Activated naive CD8-positive, alpha-beta T cell treated with anti-CD3 and anti-CD28 coated beads, Interleukin-2, amount 10 ng/mL, durations not matched to agents 7 days and 5 days (primary cell): ENCODE results near the gene C4B. TPM values are rescaled to one million over a fixed set of nuclear protein-coding genes. Genes with fewer than 3 reads are reported as not detected.

ENCODE experiments used
- ATAC-seq: fragments of 150-1000 bp; cut with Tn5 transposase; one replicate; pipeline ENCODE4 v1.10.0; 2021; ENCODE audit warnings: low read depth, moderate library complexity
- POLR2A ChIA-PET: fragments of 350-600 bp; sonication (Branson Sonifier 250); formaldehyde crosslinking; loops from one replicate; lab custom pipeline; 2021; ENCODE audit warnings: antibody characterized with exemption; lab: Charles Lee
- DNase-seq: peaks from one replicate; pipeline ENCODE4 v3.0.0; 2021
- H3K27ac Mint-ChIP-seq: one replicate; pipeline ENCODE4 v1.8.0; 2022; ENCODE audit warnings: mild to moderate bottlenecking, mixed read lengths
- H3K27me3 Mint-ChIP-seq: one replicate; pipeline ENCODE4 v1.8.0; 2022; ENCODE audit warnings: mild to moderate bottlenecking, moderate library complexity, mixed read lengths
- H3K36me3 Mint-ChIP-seq: one replicate; pipeline ENCODE4 v1.8.0; 2021; ENCODE audit warnings: mild to moderate bottlenecking, mixed read lengths
- H3K4me1 Mint-ChIP-seq: one replicate; pipeline ENCODE4 v1.8.0; 2021; ENCODE audit warnings: mixed read lengths
- H3K4me3 Mint-ChIP-seq: one replicate; pipeline ENCODE4 v1.8.0; 2022; ENCODE audit warnings: mild to moderate bottlenecking, moderate library complexity, mixed read lengths
- H3K9me3 Mint-ChIP-seq: one replicate; pipeline ENCODE4 v1.8.0; 2021; ENCODE audit warnings: mixed read lengths
- total RNA-seq, 2 experiments: library from RNA; stranded (reverse); gene quantifications; one replicate each; pipeline ENCODE4 v1.2.3, GENCODE V29; 2021

The C4B gene
- total RNA-seq, 2 experiments from 2014 or later: 4.1 to 5.7 TPM

DNA sequence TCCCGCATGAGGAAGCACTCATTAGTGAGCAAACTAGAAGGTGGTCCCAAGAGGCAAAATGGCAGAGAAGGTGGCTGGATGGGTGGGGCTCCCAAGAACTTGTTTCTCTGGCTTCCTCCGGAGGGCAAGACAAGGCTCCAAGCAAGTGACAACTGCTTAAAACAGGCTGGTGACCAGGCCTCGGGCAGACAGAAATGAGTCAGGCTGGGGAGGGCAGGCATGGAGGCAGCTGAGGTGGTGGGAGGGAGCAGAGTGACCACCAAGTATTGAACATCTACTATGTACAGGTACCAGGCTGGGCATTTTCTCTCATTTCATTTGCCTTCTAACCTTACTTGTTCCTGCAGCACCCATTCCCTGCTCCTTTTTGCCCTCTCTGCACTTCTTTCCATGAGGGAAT, 61.2 kb downstream of the C4B start:
- POLR2A ChIA-PET: no interaction called here
- Mint-ChIP-seq H3K27ac (no peak overlapping the region), H3K4me3 (no peak overlapping the region), H3K36me3 (no peaks in the 10 kb centered on the region), H3K4me1 (no peaks in the 10 kb centered on the region), H3K9me3 (no peaks in the 10 kb centered on the region), H3K27me3 (no peaks in the 10 kb centered on the region)
- ATAC-seq: no peak
- no peak for DNase-seq

DNA sequence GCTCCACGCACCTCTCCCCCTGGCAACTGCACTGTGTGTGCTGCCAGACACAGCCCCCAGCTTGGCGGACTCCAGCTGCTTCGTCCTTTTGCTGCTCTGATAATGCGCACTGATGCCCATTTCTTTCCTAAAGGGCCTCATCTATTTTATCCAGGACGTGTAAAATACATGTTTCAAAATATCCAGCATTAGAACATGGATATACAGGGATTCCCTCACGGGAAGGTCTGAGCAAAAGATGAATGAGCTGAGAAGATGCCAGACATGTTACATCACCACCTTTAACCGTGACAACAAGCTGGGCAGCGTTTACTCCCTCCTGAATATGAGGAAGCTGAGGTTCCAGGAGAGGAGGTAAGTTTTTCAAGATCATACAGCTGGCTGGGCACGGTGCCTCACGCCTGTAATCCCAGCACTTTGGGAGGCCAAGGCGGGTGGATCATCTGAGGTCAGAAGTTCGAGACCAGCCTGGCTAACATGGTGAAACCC, 61.8 kb downstream of the C4B start:
- Mint-ChIP-seq H3K27me3 (no peaks in the 10 kb centered on the region), H3K27ac (no peak overlapping the region), H3K36me3 (no peaks in the 10 kb centered on the region), H3K9me3 (no peaks in the 10 kb centered on the region), H3K4me3 (no peak overlapping the region), H3K4me1 (no peaks in the 10 kb centered on the region)
- POLR2A ChIA-PET: no interaction called here
- DNase-seq: no peak
- ATAC-seq: no peak

DNA sequence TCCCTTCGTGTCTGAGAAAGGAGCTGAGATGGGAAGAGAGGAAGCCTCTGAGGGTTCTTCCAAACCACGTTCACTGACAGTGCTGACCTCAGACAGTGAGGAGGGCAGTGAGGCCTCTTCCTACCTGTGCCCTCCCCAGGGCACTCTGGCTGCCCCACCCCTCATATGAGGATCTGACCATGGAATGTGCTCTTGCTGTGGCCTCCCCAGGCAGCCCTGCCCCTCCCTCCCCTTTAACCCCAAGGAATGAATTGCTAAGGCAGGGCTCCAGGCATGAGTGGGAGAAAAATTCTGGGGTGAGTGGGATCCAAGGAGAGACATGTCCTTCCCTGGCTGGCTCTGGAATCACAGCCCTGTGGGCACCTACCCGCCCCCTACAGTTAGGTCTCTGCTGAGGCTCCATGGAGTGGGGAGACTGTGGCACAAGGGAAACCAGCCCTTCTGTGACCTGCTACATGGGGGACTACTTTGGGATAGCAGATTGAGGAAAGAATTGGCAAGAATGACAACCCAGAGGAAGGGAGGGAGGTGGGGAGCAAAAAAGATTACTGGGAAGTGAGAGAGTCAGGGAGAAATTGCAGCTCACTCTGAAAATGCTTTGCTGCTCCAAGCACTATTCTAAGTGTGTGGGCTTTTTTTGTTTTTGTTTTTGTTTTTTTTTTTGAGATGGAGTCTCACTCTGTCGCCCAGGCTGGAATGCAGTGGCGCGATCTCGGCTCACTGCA, 65.1 kb downstream of the C4B start:
- Mint-ChIP-seq H3K9me3 (no peaks in the 10 kb centered on the region), H3K36me3 (no peaks in the 10 kb centered on the region), H3K4me1 (no peaks in the 10 kb centered on the region), H3K4me3 (no peak overlapping the region), H3K27ac (no peak overlapping the region), H3K27me3 (peaks cover 4% of the 10 kb centered on the region)
- DNase-seq (no peak), ATAC-seq (no peak)
- POLR2A ChIA-PET: no interaction called here

DNA sequence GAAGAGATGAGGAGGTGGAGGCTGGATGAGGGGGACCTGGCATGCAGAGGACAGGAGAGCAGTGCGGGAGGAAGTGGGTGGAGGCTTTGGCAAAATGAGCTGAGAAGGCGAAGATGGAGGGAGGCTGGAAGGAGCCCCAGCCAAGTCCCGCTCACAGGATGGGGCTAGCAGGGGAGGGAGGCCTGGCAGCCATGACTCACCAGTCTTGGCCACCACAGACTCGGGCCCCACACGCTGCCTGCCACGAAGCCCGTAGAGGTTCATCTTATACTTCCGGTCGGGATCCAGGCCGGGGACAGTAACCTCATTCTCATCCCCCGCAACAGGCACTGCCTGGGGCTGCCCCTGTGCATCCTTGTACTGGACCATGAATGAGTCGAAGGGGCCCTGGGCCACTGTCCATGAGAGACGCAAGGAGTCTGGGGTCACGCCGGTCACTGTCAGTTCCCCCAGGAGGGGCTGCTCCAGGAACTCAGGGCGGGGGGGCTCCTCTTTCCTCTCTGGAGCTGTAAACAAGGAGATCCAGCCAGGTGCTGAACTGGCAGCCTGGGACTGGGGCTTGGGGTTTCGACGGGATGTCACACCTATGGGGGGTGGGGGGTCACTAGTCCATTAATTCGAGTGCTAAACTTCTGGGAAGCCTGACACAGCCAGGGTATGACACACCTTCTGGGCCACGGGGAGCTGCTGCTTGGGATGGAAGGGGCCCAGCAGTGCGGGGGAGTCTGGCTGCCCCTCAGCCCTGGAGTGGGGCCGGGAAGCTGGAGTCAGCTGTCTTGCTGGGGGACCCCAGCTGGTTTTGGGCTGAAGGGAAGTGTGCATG, 66.8 kb downstream of the C4B start:
- ATAC-seq (no peak), DNase-seq (no peak)

DNA sequence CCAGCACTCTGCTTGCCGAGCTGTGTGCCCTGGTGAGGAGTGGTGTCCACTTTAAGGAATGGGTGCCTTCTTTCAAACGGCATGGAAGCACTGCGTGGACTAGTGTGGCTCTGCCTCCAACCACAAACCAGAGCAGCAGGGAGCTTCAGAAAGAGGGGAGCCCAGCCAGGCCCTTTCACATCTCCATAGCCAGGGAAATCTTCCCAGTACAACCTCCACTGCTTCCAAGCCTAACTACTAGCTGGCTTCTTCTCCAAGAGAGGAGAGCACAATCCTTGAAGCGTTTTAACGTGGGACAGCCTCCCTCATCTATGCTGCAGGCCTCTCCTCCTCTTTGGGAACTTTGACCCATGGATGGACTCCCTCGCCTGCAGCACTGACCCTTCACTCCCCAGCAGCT, 67.9 kb downstream of the C4B start:
- no peak overlapping the region for H3K27ac Mint-ChIP-seq
- peaks cover 18% of the 10 kb centered on the region for H3K27me3 Mint-ChIP-seq
- no peak for DNase-seq
- H3K9me3 Mint-ChIP-seq: no peaks in the 10 kb centered on the region
- no peaks in the 10 kb centered on the region for H3K36me3 Mint-ChIP-seq
- POLR2A ChIA-PET: no interaction called here
- peaks cover 6% of the 10 kb centered on the region for H3K4me1 Mint-ChIP-seq
- no peak for ATAC-seq
- no peak overlapping the region for H3K4me3 Mint-ChIP-seq

More for the DNA sequence above, 66.8 kb downstream of the C4B start:
- Mint-ChIP-seq H3K4me1 (peaks cover 3% of the 10 kb centered on the region), H3K4me3 (no peak overlapping the region), H3K27me3 (peaks cover 13% of the 10 kb centered on the region), H3K27ac (no peak overlapping the region), H3K9me3 (no peaks in the 10 kb centered on the region), H3K36me3 (no peaks in the 10 kb centered on the region)
- POLR2A ChIA-PET: no interaction called here

DNA sequence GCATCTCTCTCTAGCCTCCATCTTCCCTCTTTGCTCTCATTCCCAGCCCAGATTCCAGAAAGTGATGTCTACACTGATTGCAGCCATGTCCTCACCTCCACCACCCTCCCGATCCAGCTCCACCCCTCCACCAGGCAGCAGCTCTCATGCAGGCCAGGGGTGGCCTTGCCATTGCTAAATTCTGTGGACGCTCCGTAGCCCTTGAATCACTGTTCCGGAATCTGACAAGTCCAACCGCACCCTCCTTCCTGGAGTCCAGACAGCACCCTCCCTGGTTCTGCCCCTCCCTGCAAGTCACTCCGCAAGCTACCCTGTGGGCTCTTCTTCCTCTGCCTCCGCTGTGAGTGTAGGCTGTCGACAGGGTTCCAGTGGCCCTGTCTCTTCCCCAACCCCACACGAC, 68.3 kb downstream of the C4B start:
- Mint-ChIP-seq H3K27me3 (peaks cover 18% of the 10 kb centered on the region), H3K4me1 (peaks cover 6% of the 10 kb centered on the region), H3K27ac (no peak overlapping the region), H3K36me3 (no peaks in the 10 kb centered on the region), H3K9me3 (no peaks in the 10 kb centered on the region), H3K4me3 (no peak overlapping the region)
- POLR2A ChIA-PET: no interaction called here
- ATAC-seq (no peak), DNase-seq (no peak)

DNA sequence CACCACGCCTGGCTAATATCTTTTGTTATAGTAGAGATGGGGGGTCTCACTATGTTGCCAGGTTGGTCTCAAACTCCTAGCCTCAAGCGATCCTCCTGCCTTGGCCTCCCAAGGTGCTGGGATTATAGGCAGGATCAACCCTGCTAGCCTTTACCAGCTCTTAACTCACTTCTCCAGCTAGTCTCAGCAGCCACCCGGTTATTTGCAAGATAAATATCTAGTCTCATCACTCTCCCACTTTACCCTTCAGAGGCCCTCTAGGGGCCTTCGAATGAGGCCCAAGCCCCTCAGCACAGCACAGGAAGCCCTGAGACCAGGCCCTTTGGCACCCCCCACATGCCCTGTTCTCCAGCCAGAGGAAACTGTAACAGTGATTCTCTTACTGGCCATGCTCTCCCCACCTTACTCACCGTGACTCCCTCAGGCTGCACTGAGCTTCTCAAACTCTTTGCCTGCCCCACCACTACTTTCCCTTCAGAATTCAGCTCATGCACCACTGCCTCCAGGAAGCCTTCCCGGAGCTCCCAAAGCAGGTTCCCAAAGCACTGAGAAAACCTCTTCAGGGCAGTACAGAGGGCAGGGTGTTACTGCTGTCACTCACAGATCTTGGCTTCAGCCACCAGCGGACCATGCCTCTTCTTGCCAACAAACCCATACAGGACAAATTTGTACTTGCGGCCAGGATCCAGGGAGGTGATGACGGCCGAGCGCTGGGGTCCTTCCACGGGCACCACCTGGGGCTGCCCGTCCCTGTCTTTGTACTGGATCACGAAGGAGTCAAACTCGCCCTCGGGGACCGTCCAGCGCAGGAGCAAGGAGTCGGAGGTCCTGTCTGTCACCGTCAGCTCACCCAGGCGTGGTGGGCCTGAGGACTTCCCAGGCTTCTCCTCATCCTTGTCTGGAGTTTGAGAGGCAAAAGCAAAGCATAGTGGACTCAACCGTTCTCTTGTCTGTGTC, 69.5 kb downstream of the C4B start:
- Mint-ChIP-seq H3K9me3 (no peaks in the 10 kb centered on the region), H3K4me3 (no peak overlapping the region), H3K36me3 (no peaks in the 10 kb centered on the region), H3K27me3 (peaks cover 25% of the 10 kb centered on the region), H3K27ac (no peak overlapping the region), H3K4me1 (peaks cover 6% of the 10 kb centered on the region)
- ATAC-seq: no peak
- POLR2A ChIA-PET: no interaction called here
- no peak for DNase-seq

DNA sequence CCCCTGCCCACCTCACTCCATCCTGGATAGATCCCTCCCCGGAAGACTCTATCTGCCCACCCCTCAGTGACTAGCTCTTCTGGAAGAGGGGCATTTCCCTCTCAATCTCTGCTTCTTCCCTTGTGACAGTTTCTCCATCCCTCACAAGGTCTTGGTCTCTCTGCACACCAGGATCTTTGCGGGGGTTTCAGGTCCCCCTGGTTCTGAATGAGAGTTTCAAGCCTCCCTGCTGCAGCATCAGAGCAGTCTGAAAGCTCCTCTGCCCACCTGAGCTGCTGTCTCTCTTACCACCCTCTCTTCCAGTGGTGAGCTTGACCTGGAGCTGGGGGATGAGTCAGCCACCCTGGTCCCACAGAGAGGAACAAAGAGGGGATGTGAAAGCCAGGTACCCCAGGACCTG, 70.2 kb downstream of the C4B start:
- ATAC-seq: no peak
- H3K27me3 Mint-ChIP-seq: peaks cover 31% of the 10 kb centered on the region
- no peaks in the 10 kb centered on the region for H3K36me3 Mint-ChIP-seq
- no peak for DNase-seq
- H3K4me3 Mint-ChIP-seq: no peak overlapping the region
- H3K27ac Mint-ChIP-seq: no peak overlapping the region
- POLR2A ChIA-PET: no interaction called here
- peaks cover 6% of the 10 kb centered on the region for H3K4me1 Mint-ChIP-seq
- H3K9me3 Mint-ChIP-seq: no peaks in the 10 kb centered on the region

Other genes with a start within 250 kb of the C4B start
- 1 to 10 TPM; 5.2 to 5.7 TPM for gene VWA7, start 237.5 kb upstream of the C4B start, total RNA-seq
- 10 to 100 TPM; 68.2 to 75.3 TPM for gene VARS1, start 219.0 kb upstream of the C4B start, total RNA-seq
- gene LSM2, start 207.8 kb upstream of the C4B start, total RNA-seq: 10 to 100 TPM; 89.9 to 97.9 TPM
- 1 to 10 TPM; 3.3 to 4.5 TPM for gene HSPA1L, start 199.5 kb upstream of the C4B start, total RNA-seq
- 10 to 100 TPM; 62.2 to 63.5 TPM for gene HSPA1A, start 199.3 kb upstream of the C4B start, total RNA-seq
- 10 to 100 TPM; 49.0 to 55.7 TPM for gene HSPA1B, start 187.1 kb upstream of the C4B start, total RNA-seq
- gene NEU1, start 152.0 kb upstream of the C4B start, total RNA-seq: 10 to 100 TPM; 15.5 to 16.4 TPM
- not detected for gene SLC44A4, start 135.8 kb upstream of the C4B start, total RNA-seq
- gene EHMT2, start 117.1 kb upstream of the C4B start, total RNA-seq: 10 to 100 TPM; 77.5 to 80.6 TPM
- gene ZBTB12, start 112.7 kb upstream of the C4B start, total RNA-seq: 1 to 10 TPM; 1.4 to 1.9 TPM
- 1 to 10 TPM; 2.1 to 2.2 TPM for gene C2, start 87.1 kb upstream of the C4B start, total RNA-seq
- 1 to 10 TPM; 1.2 to 2.1 TPM for gene CFB, start 68.7 kb upstream of the C4B start, total RNA-seq
- gene NELFE, start 55.8 kb upstream of the C4B start, total RNA-seq: 10 to 100 TPM; 61.3 to 62.5 TPM
- gene SKIC2, start 55.6 kb upstream of the C4B start, total RNA-seq: 100 to 1,000 TPM; 102 to 112 TPM
- 10 to 100 TPM; 22.4 to 28.6 TPM for gene DXO, start 42.7 kb upstream of the C4B start, total RNA-seq
- 1 to 10 TPM; 3.4 to 6.7 TPM for gene C4A, start 32.7 kb upstream of the C4B start, total RNA-seq
- gene CYP21A2, start 23.6 kb downstream of the C4B start, total RNA-seq: under 1 TPM; 0.43 to 0.72 TPM
- gene TNXB, start 94.5 kb downstream of the C4B start, total RNA-seq: 1 to 10 TPM; 8.6 to 9.2 TPM
- 100 to 1,000 TPM; 136 to 147 TPM for gene ATF6B, start 113.5 kb downstream of the C4B start, total RNA-seq
- 1 to 10 TPM; 5.5 to 6.3 TPM for gene FKBPL, start 115.5 kb downstream of the C4B start, total RNA-seq
- gene PRRT1, start 137.1 kb downstream of the C4B start, total RNA-seq: 1 to 10 TPM; 1.1 to 1.2 TPM
- 10 to 100 TPM; 19.2 to 23.7 TPM for gene PPT2, start 139.3 kb downstream of the C4B start, total RNA-seq
- 10 to 100 TPM; 19.6 to 22.6 TPM for gene EGFL8, start 149.8 kb downstream of the C4B start, total RNA-seq
- gene AGPAT1, start 161.3 kb downstream of the C4B start, total RNA-seq: 10 to 100 TPM; 38.1 to 40.8 TPM
- 10 to 100 TPM; 44.5 to 49.5 TPM for gene RNF5, start 163.6 kb downstream of the C4B start, total RNA-seq
- gene AGER, start 169.5 kb downstream of the C4B start, total RNA-seq: 10 to 100 TPM; 47.4 to 52.3 TPM
- gene PBX2, start 175.4 kb downstream of the C4B start, total RNA-seq: 100 to 1,000 TPM; 107 to 112 TPM
- 100 to 1,000 TPM; 251 to 260 TPM for gene GPSM3, start 177.8 kb downstream of the C4B start, total RNA-seq
- under 1 TPM; 0.67 to 0.79 TPM for gene NOTCH4, start 209.3 kb downstream of the C4B start, total RNA-seq